Astrocyte of the spinal cord (primary cell): ENCODE data around the gene CIAPIN1.

Experiments used
- DNase-seq: peaks from one replicate; pipeline ENCODE4 v3.0.0; 2011; ENCODE audit warnings: low read depth, low spot score
- H3K4me3 ChIP-seq: 2 replicates; pipeline ENCODE4 v1.5.1; 2011; ENCODE audit warnings: low read depth, mild to moderate bottlenecking, low read length, moderate library complexity
- CTCF ChIP-seq: IDR thresholded peaks from 2 replicates; pipeline ENCODE4 v1.5.1; 2012; ENCODE audit warnings: low read depth, mild to moderate bottlenecking, low read length, inconsistent platforms
- in situ Hi-C: cut with HindIII; loops from 2 replicates; pipeline ENCODE4 v1.10.0; 2017; ENCODE audit warnings: low sequenced_read_pairs

Gene CIAPIN1

GRCh38 chr16:57409870-57410587 lies 37.2 kb downstream of the CIAPIN1 start:
- no peak for DNase-seq
- no peak for TF ChIP-seq CTCF
- H3K4me3 ChIP-seq = no peak overlapping the region
- in situ Hi-C loops = no loop called here

DNA sequence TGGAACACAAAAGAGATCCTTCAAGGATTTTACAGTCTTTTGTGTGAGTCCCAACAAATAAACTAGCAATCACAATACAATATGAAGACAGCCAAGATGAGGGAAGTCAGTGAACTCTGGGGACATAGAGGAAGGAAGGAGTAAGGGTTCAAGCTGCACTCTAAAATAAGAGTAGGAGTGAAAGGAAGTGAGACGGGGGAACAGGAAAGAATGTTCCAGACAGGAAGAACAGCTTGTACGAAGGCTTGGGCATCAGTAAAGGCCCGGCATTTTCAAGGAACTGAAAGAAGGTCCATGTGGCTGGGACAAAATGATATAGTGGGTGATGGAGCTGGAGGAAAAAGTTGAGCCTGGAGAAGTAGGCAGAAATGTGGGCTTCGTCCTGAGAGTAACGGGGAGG lies 38.1 kb downstream of the CIAPIN1 start:
- no peak for DNase-seq
- TF ChIP-seq CTCF = no peak
- no peak overlapping the region for H3K4me3 ChIP-seq
- in situ Hi-C loops = no loop called here

DNA sequence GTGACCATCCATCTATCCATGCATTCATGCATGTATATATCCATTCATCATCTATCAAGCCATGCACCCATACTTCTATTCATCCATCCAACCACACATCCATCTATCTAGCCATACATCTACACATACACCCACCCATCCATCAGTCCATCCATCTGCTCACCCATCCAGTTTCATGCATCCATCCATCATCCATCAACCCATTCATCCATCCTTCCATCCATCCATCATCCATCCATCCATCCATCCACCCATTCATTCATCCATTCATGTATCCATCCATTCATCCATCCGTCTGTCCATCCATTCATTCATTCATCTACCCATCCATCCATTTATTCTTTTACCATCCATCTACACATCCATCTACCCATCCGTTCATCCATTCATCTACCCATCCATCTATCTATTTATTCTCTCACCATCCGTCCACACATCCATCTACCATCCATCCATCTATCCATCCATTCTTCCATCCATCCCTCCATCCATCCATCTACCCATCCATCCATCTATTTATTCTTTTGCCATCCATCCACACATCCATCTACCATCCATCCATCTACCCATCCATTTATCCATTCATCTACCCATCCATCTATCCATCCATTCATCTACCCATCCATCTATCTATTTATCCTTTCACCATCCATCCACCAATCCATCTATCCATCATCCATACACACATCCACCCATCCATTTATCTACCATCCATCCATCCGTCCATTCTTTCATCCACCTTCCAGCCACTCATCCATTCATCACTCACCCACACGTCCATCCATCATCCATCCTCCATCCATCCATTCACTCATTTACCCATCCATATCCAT lies 39.4 kb downstream of the CIAPIN1 start:
- no peak overlapping the region for H3K4me3 ChIP-seq
- no peak for DNase-seq
- in situ Hi-C loops = no loop called here
- no peak for TF ChIP-seq CTCF

DNA sequence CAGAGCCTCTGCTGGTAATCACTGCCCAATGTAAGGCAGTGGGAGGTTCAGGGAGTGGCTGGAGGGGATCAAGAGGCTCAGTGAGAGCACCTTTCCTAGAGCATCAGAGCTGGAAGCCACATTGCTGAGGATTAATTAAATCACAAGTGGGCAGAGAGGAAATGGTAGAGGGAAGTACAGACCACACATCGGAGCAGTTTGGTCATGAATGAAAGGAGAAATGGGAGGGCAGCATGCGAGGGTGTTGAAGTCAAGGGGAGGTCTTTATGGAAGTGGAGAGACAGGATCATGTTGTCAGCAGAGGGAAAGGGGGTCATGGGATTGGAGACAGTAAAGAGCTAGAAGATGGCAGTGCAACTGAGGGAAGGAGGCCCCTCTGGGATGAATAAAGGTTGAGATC lies 40.3 kb downstream of the CIAPIN1 start:
- no peak for DNase-seq
- in situ Hi-C loops = no loop called here
- no peak for TF ChIP-seq CTCF
- H3K4me3 ChIP-seq = no peak overlapping the region

GRCh38 chr16:57405097-57405496 lies 42.1 kb downstream of the CIAPIN1 start:
- in situ Hi-C loops = no loop called here
- TF ChIP-seq CTCF = no peak
- no peak for DNase-seq

DNA sequence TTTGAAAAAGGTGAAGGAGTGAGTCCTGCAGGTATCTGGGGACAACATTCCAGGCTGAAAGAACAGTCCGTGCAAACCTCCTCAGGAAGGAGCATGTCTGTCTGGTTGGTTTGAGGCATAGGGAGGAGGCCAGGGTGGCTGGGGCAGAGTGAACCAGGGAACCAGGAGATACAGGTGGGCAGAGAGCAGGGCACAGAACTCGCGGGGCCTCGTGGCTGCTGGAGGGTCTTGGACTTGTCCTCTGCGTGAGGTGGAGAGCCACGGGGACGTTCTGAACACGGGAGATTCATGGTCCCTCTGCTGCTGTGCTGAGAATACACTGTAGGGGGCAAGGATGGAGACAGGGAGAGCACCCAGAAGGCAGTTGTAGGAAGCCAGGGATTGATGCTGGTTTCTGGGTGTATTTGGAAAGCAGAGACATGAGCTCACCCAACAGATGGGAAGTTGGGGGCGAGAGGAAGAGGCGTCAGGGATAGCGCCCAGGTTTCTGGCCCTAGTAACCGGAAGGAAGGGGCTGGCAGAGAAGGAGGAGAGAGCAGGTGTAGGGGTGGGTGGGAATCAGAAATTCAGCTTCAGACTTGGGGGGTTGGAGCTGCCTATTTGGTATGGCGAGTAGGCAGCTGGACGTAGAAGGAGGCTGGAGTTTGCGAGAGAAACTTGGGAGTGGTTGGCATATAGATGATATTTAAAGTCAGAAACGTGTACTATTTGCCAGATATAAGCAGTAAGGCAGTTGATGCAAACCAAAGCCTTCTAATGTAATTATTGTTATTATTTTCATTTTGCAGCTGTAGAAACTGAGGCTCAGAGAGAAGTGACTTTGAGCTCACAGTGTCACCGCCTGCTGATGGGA lies 43.0 kb downstream of the CIAPIN1 start, which contains the start of gene CCL17:
TSS of gene CCL17 (plus strand) at position 803 of the 853 bp plus-strand sequence. CDS start 9,166 bp downstream, outside the sequence.
- in situ Hi-C loops = no loop called here
- H3K4me3 ChIP-seq = no peak within 1 kb of the TSS
- DNase-seq = no peak
- no peak for TF ChIP-seq CTCF

More at GRCh38 chr16:57405097-57405496, 42.1 kb downstream of the CIAPIN1 start:
- no peak overlapping the region for H3K4me3 ChIP-seq
